HepG2 (cell line): ENCODE results near the gene HEXIM1. TPM values are rescaled to one million over a fixed set of nuclear protein-coding genes. Genes with fewer than 3 reads are reported as not detected.

Source experiments
- DR1 ChIP-seq: sonication (generic); formaldehyde crosslinking; IDR thresholded peaks from 2 replicates; pipeline ENCODE4 v1.8.0; 2021; ENCODE audit warnings: mild to moderate bottlenecking, missing genetic modification reagents, inconsistent platforms
- EP300 ChIP-seq, 3 experiments: sonication (generic) in 1 of 3; formaldehyde crosslinking in 1 of 3; IDR thresholded peaks; 2 replicates each; pipeline versions ENCODE4 v1.5.1 to v1.6.1; 2011 to 2020; ENCODE audit warnings: low read depth in 2 of 3, low read length in 2 of 3, borderline replicate concordance in 1 of 3, improper control_type of control experiment in 1 of 3, mild to moderate bottlenecking in 1 of 3, missing genetic modification reagents in 1 of 3, moderate library complexity in 1 of 3
- POLR2AphosphoS5 ChIP-seq: IDR thresholded peaks from 2 replicates; pipeline ENCODE4 v1.6.1; 2012; ENCODE audit warnings: low read depth, low read length
- SAP130 ChIP-seq: IDR thresholded peaks from 2 replicates; pipeline ENCODE4 v1.6.1; 2016; ENCODE audit warnings: low read depth
- TSC22D2 ChIP-seq: sonication (generic); formaldehyde crosslinking; IDR thresholded peaks from 2 replicates; pipeline ENCODE4 v1.5.1; 2020; ENCODE audit warnings: missing genetic modification reagents, mild to moderate bottlenecking, borderline replicate concordance
- U2AF1 ChIP-seq: fragments of 200-400 bp; formaldehyde crosslinking; optimal IDR thresholded peaks from 2 replicates; pipeline ENCODE3; 2017; ENCODE audit warnings: mild to moderate bottlenecking, low read depth, low read length
- ZBTB38 ChIP-seq: sonication (generic); formaldehyde crosslinking; IDR thresholded peaks from 2 replicates; pipeline ENCODE4 v1.5.1; 2020; ENCODE audit warnings: mild to moderate bottlenecking, missing genetic modification reagents
- ZFP1 ChIP-seq: IDR thresholded peaks from 2 replicates; pipeline ENCODE4 v1.6.1; 2016
- ZNF143 ChIP-seq: sonication (generic); formaldehyde crosslinking; IDR thresholded peaks from 2 replicates; pipeline ENCODE4 v1.4.0; 2020; ENCODE audit warnings: missing genetic modification reagents
- ZNF607 ChIP-seq: sonication (generic); formaldehyde crosslinking; IDR thresholded peaks from 2 replicates; pipeline ENCODE4 v1.5.1; 2020; ENCODE audit warnings: missing genetic modification reagents, mild to moderate bottlenecking, borderline replicate concordance
- ZNF83 ChIP-seq: sonication (generic); formaldehyde crosslinking; IDR thresholded peaks from 2 replicates; pipeline ENCODE4 v1.4.0; 2020; ENCODE audit warnings: missing genetic modification reagents, mild to moderate bottlenecking, borderline replicate concordance
- polyA plus RNA-seq, 8 experiments: library from polyadenylated mRNA; depleted of rRNA in 3 of 8; stranded (reverse) in 7 of 8; unstranded in 1 of 8; fragments of >200 nt; fragmentation: Illumina TruSeq in 4 of 8; extraction: Trizol in 4 of 8; gene quantifications; 2 replicates each; pipeline versions ENCODE4 v1.2.1 to v1.2.3, GENCODE V29; 2011 to 2016; ENCODE audit warnings: low read depth in 4 of 8, missing spikeins in 1 of 8, mixed read lengths in 1 of 8; ENCODE audit not compliant: insufficient read depth in 1 of 8
- total RNA-seq, 5 experiments: library from RNA; depleted of rRNA; stranded (reverse); fragments of >200 nt; fragmentation: Illumina TruSeq; extraction: Trizol; gene quantifications; 2 replicates each; pipeline ENCODE4 v1.2.3, GENCODE V29; 2016; ENCODE audit warnings: low read depth in 1 of 5
- TF ChIP-seq, protein P1 (sequence below): sonication (generic); formaldehyde crosslinking; conservative IDR thresholded peaks from 2 replicates; pipeline ENCODE4 v1.8.0; 2022; ENCODE audit warnings: mild to moderate bottlenecking, moderate library complexity, missing genetic modification reagents
- TF ChIP-seq, protein P2 (sequence below): sonication (generic); formaldehyde crosslinking; IDR thresholded peaks from 2 replicates; pipeline ENCODE4 v1.8.1; 2022; ENCODE audit warnings: low read depth, mild to moderate bottlenecking, missing genetic modification reagents
- TF ChIP-seq, protein P3 (sequence below): sonication (generic); formaldehyde crosslinking; IDR thresholded peaks from 2 replicates; pipeline ENCODE4 v1.4.0; 2020; ENCODE audit warnings: missing genetic modification reagents
- TF ChIP-seq, protein P4 (sequence below): sonication (generic); formaldehyde crosslinking; IDR thresholded peaks from 2 replicates; pipeline ENCODE4 v1.4.0; 2020; ENCODE audit warnings: low read depth, mild to moderate bottlenecking, missing genetic modification reagents
- TF ChIP-seq, protein P5 (sequence below): sonication (generic); formaldehyde crosslinking; conservative IDR thresholded peaks from 2 replicates; pipeline ENCODE4 v1.4.0; 2020; ENCODE audit warnings: mild to moderate bottlenecking, missing genetic modification reagents, moderate library complexity

HEXIM1 gene
- total and polyA plus RNA-seq, 2 of the 13 experiments (the other 11 are each of a cell fraction or from before 2014, with no cell fraction given) = 10.5 to 16.6 TPM

DNA sequence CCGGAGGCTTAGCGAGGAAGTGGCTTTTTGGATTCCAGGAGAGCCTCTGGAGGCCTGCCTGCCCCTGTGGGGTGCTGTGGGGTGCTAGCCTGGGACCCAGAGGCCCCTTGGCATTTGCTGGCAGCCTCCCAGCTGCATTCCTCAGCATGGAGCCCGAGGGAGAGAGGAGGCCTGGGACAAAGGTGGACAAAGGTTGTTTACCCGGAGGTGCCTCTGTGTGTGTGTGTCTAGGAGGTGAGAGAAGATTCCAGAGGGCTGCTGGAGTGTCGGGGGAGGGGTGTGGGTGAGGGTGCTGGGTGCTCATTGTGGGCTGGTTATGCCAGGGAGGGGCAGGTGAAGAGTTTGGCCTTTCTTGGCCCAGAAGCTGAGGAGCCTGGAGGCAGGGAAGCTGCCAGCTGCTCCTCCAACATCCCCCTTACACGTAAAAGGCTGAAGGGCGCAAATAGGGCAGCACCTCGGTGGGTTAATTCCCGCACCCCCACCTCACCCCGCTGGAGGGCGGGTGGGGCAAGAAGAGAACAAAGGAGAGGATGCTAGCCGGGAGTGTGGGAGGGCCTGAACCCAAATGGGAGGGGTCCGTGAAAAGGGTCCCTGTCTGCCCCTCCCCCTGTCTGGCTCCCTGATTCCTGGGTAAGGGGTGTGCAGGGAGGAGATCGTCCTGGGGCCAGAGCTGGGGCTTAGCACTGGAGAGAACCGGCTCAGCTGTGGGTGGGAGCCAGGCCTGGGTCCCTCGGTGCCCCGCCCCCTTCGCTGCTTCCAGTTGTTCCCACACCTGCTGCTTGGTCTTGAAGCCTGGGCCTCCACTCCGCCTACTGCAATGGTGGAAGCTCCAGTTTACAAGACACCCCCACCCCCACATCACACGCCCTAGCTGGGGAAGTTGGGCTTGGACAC lies 23.3 kb downstream of the HEXIM1 start (continued):
- TF ChIP-seq, protein P1, sequence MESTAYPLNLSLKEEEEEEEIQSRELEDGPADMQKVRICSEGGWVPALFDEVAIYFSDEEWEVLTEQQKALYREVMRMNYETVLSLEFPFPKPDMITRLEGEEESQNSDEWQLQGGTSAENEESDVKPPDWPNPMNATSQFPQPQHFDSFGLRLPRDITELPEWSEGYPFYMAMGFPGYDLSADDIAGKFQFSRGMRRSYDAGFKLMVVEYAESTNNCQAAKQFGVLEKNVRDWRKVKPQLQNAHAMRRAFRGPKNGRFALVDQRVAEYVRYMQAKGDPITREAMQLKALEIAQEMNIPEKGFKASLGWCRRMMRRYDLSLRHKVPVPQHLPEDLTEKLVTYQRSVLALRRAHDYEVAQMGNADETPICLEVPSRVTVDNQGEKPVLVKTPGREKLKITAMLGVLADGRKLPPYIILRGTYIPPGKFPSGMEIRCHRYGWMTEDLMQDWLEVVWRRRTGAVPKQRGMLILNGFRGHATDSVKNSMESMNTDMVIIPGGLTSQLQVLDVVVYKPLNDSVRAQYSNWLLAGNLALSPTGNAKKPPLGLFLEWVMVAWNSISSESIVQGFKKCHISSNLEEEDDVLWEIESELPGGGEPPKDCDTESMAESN = peak; percentile 19
- TF ChIP-seq, protein P2, sequence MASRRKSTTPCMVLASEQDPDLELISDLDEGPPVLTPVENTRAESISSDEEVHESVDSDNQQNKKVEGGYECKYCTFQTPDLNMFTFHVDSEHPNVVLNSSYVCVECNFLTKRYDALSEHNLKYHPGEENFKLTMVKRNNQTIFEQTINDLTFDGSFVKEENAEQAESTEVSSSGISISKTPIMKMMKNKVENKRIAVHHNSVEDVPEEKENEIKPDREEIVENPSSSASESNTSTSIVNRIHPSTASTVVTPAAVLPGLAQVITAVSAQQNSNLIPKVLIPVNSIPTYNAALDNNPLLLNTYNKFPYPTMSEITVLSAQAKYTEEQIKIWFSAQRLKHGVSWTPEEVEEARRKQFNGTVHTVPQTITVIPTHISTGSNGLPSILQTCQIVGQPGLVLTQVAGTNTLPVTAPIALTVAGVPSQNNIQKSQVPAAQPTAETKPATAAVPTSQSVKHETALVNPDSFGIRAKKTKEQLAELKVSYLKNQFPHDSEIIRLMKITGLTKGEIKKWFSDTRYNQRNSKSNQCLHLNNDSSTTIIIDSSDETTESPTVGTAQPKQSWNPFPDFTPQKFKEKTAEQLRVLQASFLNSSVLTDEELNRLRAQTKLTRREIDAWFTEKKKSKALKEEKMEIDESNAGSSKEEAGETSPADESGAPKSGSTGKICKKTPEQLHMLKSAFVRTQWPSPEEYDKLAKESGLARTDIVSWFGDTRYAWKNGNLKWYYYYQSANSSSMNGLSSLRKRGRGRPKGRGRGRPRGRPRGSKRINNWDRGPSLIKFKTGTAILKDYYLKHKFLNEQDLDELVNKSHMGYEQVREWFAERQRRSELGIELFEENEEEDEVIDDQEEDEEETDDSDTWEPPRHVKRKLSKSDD (CRISPR knock-in tag) = peak; percentile 52; the same call in 1 of the 2 replicates
- TF ChIP-seq ZNF83 (CRISPR knock-in tag) = peak; percentile 50; the same call in 1 of the 2 replicates
- peak; percentile 53; the same call in 1 of the 2 replicates for TF ChIP-seq ZFP1 (CRISPR knock-in tag)
- no peak; the same call in 1 of the 2 replicates for TF ChIP-seq DR1 (CRISPR knock-in tag)
- peak in 1 of 2 experiments; percentile 92; a peak in 3 of 4 replicates for TF ChIP-seq EP300 (IDR thresholded peaks at IDR 0.05; ENCODE audit: low read depth in 2 of 2, low read length in 2 of 2)
- peak; percentile 91 for TF ChIP-seq EP300 (CRISPR knock-in tag; IDR thresholded peaks at IDR 0.05; ENCODE audit: borderline replicate concordance)
- TF ChIP-seq, protein P3, sequence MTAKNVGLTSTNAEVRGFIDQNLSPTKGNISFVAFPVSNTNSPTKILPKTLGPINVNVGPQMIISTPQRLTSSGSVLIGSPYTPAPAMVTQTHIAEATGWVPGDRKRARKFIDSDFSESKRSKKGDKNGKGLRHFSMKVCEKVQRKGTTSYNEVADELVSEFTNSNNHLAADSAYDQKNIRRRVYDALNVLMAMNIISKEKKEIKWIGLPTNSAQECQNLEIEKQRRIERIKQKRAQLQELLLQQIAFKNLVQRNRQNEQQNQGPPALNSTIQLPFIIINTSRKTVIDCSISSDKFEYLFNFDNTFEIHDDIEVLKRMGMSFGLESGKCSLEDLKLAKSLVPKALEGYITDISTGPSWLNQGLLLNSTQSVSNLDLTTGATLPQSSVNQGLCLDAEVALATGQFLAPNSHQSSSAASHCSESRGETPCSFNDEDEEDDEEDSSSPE (CRISPR knock-in tag) = peak; percentile 63; the same call in 1 of the 2 replicates
- TF ChIP-seq, protein P4, sequence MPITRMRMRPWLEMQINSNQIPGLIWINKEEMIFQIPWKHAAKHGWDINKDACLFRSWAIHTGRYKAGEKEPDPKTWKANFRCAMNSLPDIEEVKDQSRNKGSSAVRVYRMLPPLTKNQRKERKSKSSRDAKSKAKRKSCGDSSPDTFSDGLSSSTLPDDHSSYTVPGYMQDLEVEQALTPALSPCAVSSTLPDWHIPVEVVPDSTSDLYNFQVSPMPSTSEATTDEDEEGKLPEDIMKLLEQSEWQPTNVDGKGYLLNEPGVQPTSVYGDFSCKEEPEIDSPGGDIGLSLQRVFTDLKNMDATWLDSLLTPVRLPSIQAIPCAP = no peak
- peak; percentile 95; the same call in 1 of the 2 replicates for TF ChIP-seq ZNF607 (CRISPR knock-in tag)
- no peak for TF ChIP-seq ZBTB38
- TF ChIP-seq SAP130 (CRISPR knock-in tag) = peak; percentile 76
- peak; percentile 67; the same call in 1 of the 2 replicates for TF ChIP-seq TSC22D2
- TF ChIP-seq, protein P5, sequence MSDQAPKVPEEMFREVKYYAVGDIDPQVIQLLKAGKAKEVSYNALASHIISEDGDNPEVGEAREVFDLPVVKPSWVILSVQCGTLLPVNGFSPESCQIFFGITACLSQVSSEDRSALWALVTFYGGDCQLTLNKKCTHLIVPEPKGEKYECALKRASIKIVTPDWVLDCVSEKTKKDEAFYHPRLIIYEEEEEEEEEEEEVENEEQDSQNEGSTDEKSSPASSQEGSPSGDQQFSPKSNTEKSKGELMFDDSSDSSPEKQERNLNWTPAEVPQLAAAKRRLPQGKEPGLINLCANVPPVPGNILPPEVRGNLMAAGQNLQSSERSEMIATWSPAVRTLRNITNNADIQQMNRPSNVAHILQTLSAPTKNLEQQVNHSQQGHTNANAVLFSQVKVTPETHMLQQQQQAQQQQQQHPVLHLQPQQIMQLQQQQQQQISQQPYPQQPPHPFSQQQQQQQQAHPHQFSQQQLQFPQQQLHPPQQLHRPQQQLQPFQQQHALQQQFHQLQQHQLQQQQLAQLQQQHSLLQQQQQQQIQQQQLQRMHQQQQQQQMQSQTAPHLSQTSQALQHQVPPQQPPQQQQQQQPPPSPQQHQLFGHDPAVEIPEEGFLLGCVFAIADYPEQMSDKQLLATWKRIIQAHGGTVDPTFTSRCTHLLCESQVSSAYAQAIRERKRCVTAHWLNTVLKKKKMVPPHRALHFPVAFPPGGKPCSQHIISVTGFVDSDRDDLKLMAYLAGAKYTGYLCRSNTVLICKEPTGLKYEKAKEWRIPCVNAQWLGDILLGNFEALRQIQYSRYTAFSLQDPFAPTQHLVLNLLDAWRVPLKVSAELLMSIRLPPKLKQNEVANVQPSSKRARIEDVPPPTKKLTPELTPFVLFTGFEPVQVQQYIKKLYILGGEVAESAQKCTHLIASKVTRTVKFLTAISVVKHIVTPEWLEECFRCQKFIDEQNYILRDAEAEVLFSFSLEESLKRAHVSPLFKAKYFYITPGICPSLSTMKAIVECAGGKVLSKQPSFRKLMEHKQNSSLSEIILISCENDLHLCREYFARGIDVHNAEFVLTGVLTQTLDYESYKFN (CRISPR knock-in tag) = peak; percentile 98
- peak; percentile 29 for TF ChIP-seq U2AF1
- TF ChIP-seq ZNF143 (CRISPR knock-in tag) = peak; percentile 34; the same call in 1 of the 2 replicates
- 0 out of 2 replicates have a peak, but pooled peaks have one; percentile 41 for TF ChIP-seq POLR2AphosphoS5
